ENCODE measurements around the gene FBXW10B. TPM values are rescaled to one million over a fixed set of nuclear protein-coding genes. Genes with fewer than 3 reads are reported as not detected.
"Not testable (repeated sequence)": the region's sequence is repeated elsewhere in the genome, so short reads cannot be mapped to it uniquely, and the experiment has no call there.

Gene FBXW10B
- total RNA-seq, 1 experiment from 2014 or later, result 0.26 TPM

GRCh38 chr17:15588017-15588416 is 31.5 kb downstream of the FBXW10B start:
- H3K9me3 ChIP-seq (ENCODE audit: low read length); H3K4me3 ChIP-seq (ENCODE audit: low read length); H2AFZ ChIP-seq (ENCODE audit: low read length); DNase-seq; H3K4me2 ChIP-seq (ENCODE audit: low read depth, low read length, poor library complexity, severe bottlenecking); H4K20me1 ChIP-seq (ENCODE audit: insufficient read depth, low read depth, low read length); H3K79me2 ChIP-seq (ENCODE audit: low read length); H3K9ac ChIP-seq (ENCODE audit: low read length); H3K36me3 ChIP-seq (ENCODE audit: insufficient read depth, low read length); H3K9me2 ChIP-seq (replicated peaks; ENCODE audit: insufficient read depth, low read length); H3K4me1 ChIP-seq (ENCODE audit: low read length); H3K27ac ChIP-seq (ENCODE audit: low read length); H3K27me3 ChIP-seq (ENCODE audit: low read length): not testable (repeated sequence)

GRCh38 chr17:15583313-15583712 is 36.2 kb downstream of the FBXW10B start:
- not testable (repeated sequence) for H3K79me2 ChIP-seq (ENCODE audit: low read length); H3K9ac ChIP-seq (ENCODE audit: low read length); H3K4me3 ChIP-seq (ENCODE audit: low read length); H4K20me1 ChIP-seq (ENCODE audit: insufficient read depth, low read depth, low read length); H3K4me1 ChIP-seq (ENCODE audit: low read length); H3K9me3 ChIP-seq (ENCODE audit: low read length); H3K27me3 ChIP-seq (ENCODE audit: low read length); H3K9me2 ChIP-seq (replicated peaks; ENCODE audit: insufficient read depth, low read length); H3K27ac ChIP-seq (ENCODE audit: low read length); H3K36me3 ChIP-seq (ENCODE audit: insufficient read depth, low read length); H2AFZ ChIP-seq (ENCODE audit: low read length); H3K4me2 ChIP-seq (ENCODE audit: low read depth, low read length, poor library complexity, severe bottlenecking); DNase-seq

GRCh38 chr17:15581462-15581861 is 38.0 kb downstream of the FBXW10B start:
- H3K27me3 ChIP-seq (ENCODE audit: low read length); H3K36me3 ChIP-seq (ENCODE audit: insufficient read depth, low read length); H3K9ac ChIP-seq (ENCODE audit: low read length); H2AFZ ChIP-seq (ENCODE audit: low read length); H3K9me2 ChIP-seq (replicated peaks; ENCODE audit: insufficient read depth, low read length); H3K4me2 ChIP-seq (ENCODE audit: low read depth, low read length, poor library complexity, severe bottlenecking); H3K79me2 ChIP-seq (ENCODE audit: low read length); H3K9me3 ChIP-seq (ENCODE audit: low read length); H3K27ac ChIP-seq (ENCODE audit: low read length); DNase-seq; H3K4me3 ChIP-seq (ENCODE audit: low read length); H4K20me1 ChIP-seq (ENCODE audit: insufficient read depth, low read depth, low read length); H3K4me1 ChIP-seq (ENCODE audit: low read length): not testable (repeated sequence)

GRCh38 chr17:15576848-15577247 is 42.7 kb downstream of the FBXW10B start:
- not testable (repeated sequence) for H3K4me3 ChIP-seq (ENCODE audit: low read length); H3K4me1 ChIP-seq (ENCODE audit: low read length); H3K36me3 ChIP-seq (ENCODE audit: insufficient read depth, low read length); H2AFZ ChIP-seq (ENCODE audit: low read length); H3K4me2 ChIP-seq (ENCODE audit: low read depth, low read length, poor library complexity, severe bottlenecking); H3K9ac ChIP-seq (ENCODE audit: low read length); H3K27ac ChIP-seq (ENCODE audit: low read length); H3K9me2 ChIP-seq (replicated peaks; ENCODE audit: insufficient read depth, low read length); H4K20me1 ChIP-seq (ENCODE audit: insufficient read depth, low read depth, low read length); DNase-seq; H3K79me2 ChIP-seq (ENCODE audit: low read length); H3K9me3 ChIP-seq (ENCODE audit: low read length); H3K27me3 ChIP-seq (ENCODE audit: low read length)

GRCh38 chr17:15574660-15575059 is 44.8 kb downstream of the FBXW10B start:
- not testable (repeated sequence) for DNase-seq; H3K4me2 ChIP-seq (ENCODE audit: low read depth, low read length, poor library complexity, severe bottlenecking); H3K27me3 ChIP-seq (ENCODE audit: low read length); H3K9me3 ChIP-seq (ENCODE audit: low read length); H3K27ac ChIP-seq (ENCODE audit: low read length); H3K4me1 ChIP-seq (ENCODE audit: low read length); H4K20me1 ChIP-seq (ENCODE audit: insufficient read depth, low read depth, low read length); H3K9ac ChIP-seq (ENCODE audit: low read length); H3K36me3 ChIP-seq (ENCODE audit: insufficient read depth, low read length); H3K4me3 ChIP-seq (ENCODE audit: low read length); H2AFZ ChIP-seq (ENCODE audit: low read length); H3K9me2 ChIP-seq (replicated peaks; ENCODE audit: insufficient read depth, low read length); H3K79me2 ChIP-seq (ENCODE audit: low read length)

- H3K4me3 ChIP-seq (ENCODE audit: low read length); DNase-seq; H2AFZ ChIP-seq (ENCODE audit: low read length); H3K4me2 ChIP-seq (ENCODE audit: low read depth, low read length, poor library complexity, severe bottlenecking); H3K27ac ChIP-seq (ENCODE audit: low read length); H3K9me3 ChIP-seq (ENCODE audit: low read length); H3K36me3 ChIP-seq (ENCODE audit: insufficient read depth, low read length); H3K9me2 ChIP-seq (replicated peaks; ENCODE audit: insufficient read depth, low read length); H3K9ac ChIP-seq (ENCODE audit: low read length); H4K20me1 ChIP-seq (ENCODE audit: insufficient read depth, low read depth, low read length); H3K4me1 ChIP-seq (ENCODE audit: low read length); H3K79me2 ChIP-seq (ENCODE audit: low read length); H3K27me3 ChIP-seq (ENCODE audit: low read length): not testable (repeated sequence)
Measured at GRCh38 chr17:15573870-15574269, 45.6 kb downstream of the FBXW10B start.

Small RNA genes within 50 kb of the gene (small RNA-seq; reads per million reads assigned to genes)
- gene AC005838.1 (not detected), gene RF00090 (not detected)

Other genes starting within 250 kb of the FBXW10B start
- gene CDRT4, start 152.1 kb downstream of the FBXW10B start, total RNA-seq (2014; rRNA removed; shearing (Covaris generic); ENCODE audit: low replicate concordance), result 11.7 and 13.6 TPM in 2 replicates
- 13.7 and 13.8 TPM in 2 replicates for gene TVP23C, start 56.2 kb downstream of the FBXW10B start, total RNA-seq (2014; rRNA removed; shearing (Covaris generic); ENCODE audit: low replicate concordance)
- 10.9 and 13.2 TPM in 2 replicates for gene TRIM16, start 64.6 kb upstream of the FBXW10B start, total RNA-seq (2014; rRNA removed; shearing (Covaris generic); ENCODE audit: low replicate concordance)
- 50.5 and 51.3 TPM in 2 replicates for gene ZNF286A, start 80.0 kb upstream of the FBXW10B start, total RNA-seq (2014; rRNA removed; shearing (Covaris generic); ENCODE audit: low replicate concordance)
- gene TBC1D26, start 112.6 kb upstream of the FBXW10B start, total RNA-seq (2014; rRNA removed; shearing (Covaris generic); ENCODE audit: low replicate concordance), result not detected in 2 replicates